ENCODE measurements around the gene TXNIP.

DNA sequence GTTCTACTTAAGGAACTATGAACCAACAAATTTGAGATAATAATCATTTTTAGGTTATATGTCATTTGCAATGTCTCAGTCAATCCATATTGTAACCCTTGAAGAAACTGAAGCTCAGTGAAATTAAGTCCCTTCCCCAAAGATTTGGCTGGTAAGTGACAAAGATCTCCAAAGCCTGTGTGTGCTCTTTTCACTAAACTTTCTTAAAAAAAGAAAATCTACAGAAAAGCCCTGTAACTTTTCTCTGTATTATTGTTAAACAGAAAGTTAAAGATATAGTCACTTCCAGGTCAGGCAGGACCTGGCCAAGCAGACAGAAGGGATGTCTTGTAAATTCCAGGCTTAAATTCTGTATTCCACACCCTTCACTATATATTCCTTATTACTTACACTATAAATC, 40.0 kb downstream of the TXNIP start:
- TF ChIP-seq POLR2A (IDR thresholded peaks at IDR 0.05) (no peak), CTCF (IDR thresholded peaks at IDR 0.05 in 8 of 11, conservative IDR thresholded peaks at IDR 0.05 in 3 of 11) (no peak), POLR2AphosphoS5 (IDR thresholded peaks at IDR 0.05) (no peak)
